GM12878 (cell line): ENCODE measurements around the gene UBASH3B. TPM values are rescaled to one million over a fixed set of nuclear protein-coding genes. Genes with fewer than 3 reads are reported as not detected.
A peak's percentile ranks its signal among the peaks of the same experiment; 100 is the strongest.

Experiments used
- ATAC-seq: fragments of 200-7000 bp; cut with Tn5 transposase; 3 replicates; pipeline ENCODE4 v1.9.1; 2020; ENCODE audit warnings: mild to moderate bottlenecking, moderate library complexity
- BruUV-seq: library from RNA; stranded (reverse); fragments of 400-500 nt; replicated peaks from 2 replicates; lab custom pipeline; 2021; lab: Mats Ljungman, UMichigan
- CTCF ChIA-PET: fragments of 300-600 bp; sonication (Branson Sonifier 250); formaldehyde crosslinking; extraction: SDS; loops from one replicate; lab custom pipeline; 2021; ENCODE audit warnings: inconsistent platforms; lab: Yijun Ruan, JAX
- POLR2A ChIA-PET: fragments of 350-600 bp; formaldehyde crosslinking; extraction: SDS; loops from one replicate; lab custom pipeline; 2021; ENCODE audit warnings: inconsistent platforms; lab: Charles Lee
- RAD21 ChIA-PET: fragments of 300-600 bp; sonication (Branson Sonifier 250); formaldehyde crosslinking; loops from one replicate; lab custom pipeline; 2023; ENCODE audit warnings: antibody characterized with exemption; ENCODE audit not compliant: unreplicated experiment; lab: Charles Lee
- SMC1A ChIA-PET: fragments of 300-600 bp; sonication (Branson Sonifier 250); formaldehyde crosslinking; loops from one replicate; lab custom pipeline; 2023; ENCODE audit not compliant: unreplicated experiment, uncharacterized antibody; lab: Charles Lee
- DNase-seq: peaks from one replicate; pipeline ENCODE4 v3.0.0-alpha.2; 2011; ENCODE audit warnings: low read depth, low spot score
- FAIRE-seq: peaks from 3 replicates; lab custom pipeline; 2011; peaks lifted over from hg19 to GRCh38; lab: Jason Lieb, UNC
- H2AFZ ChIP-seq: 2 replicates; pipeline ENCODE4 v1.6.0; 2011; ENCODE audit warnings: low read depth, low read length, control low read depth; ENCODE audit not compliant: control insufficient read depth
- H3K27ac ChIP-seq: 2 replicates; pipeline ENCODE4 v1.5.1; 2011; ENCODE audit warnings: control low read depth; ENCODE audit not compliant: control insufficient read depth, insufficient read depth
- H3K27me3 ChIP-seq, 2 experiments: replicated peaks in 1 of 2; 2 replicates each; pipeline versions ENCODE4 v1.6.0 to v1.6.1; 2011; ENCODE audit warnings: low read length in 1 of 2; ENCODE audit not compliant: control insufficient read depth in 2 of 2, insufficient read depth in 2 of 2
- H3K36me3 ChIP-seq, 2 experiments: 2 replicates each; pipeline ENCODE4 v1.5.1; 2011; ENCODE audit warnings: low read length in 1 of 2; ENCODE audit not compliant: control insufficient read depth in 2 of 2, insufficient read depth in 2 of 2
- H3K4me1 ChIP-seq: 2 replicates; pipeline ENCODE4 v1.6.1; 2011; ENCODE audit warnings: mild to moderate bottlenecking, low read length, moderate library complexity, mixed read lengths; ENCODE audit not compliant: control insufficient read depth, insufficient read depth
- H3K4me2 ChIP-seq: 2 replicates; pipeline ENCODE4 v1.6.0; 2011; ENCODE audit warnings: control low read depth; ENCODE audit not compliant: control insufficient read depth, insufficient read depth
- H3K4me3 ChIP-seq: fragments of 200-600 bp; sonication (generic); 2 replicates; pipeline ENCODE4 v1.5.1; 2016
- H3K79me2 ChIP-seq: 2 replicates; pipeline ENCODE4 v1.6.0; 2011; ENCODE audit warnings: low read length; ENCODE audit not compliant: control insufficient read depth, insufficient read depth
- H3K9ac ChIP-seq: 2 replicates; pipeline ENCODE4 v1.8.0; 2011; ENCODE audit warnings: low read length, control low read depth, mixed read lengths; ENCODE audit not compliant: control insufficient read depth, insufficient read depth
- H3K9me3 ChIP-seq: replicated peaks from 3 replicates; pipeline ENCODE4 v1.5.1; 2011; ENCODE audit warnings: mild to moderate bottlenecking, low read length; ENCODE audit not compliant: control insufficient read depth, insufficient read depth
- H4K20me1 ChIP-seq: 2 replicates; pipeline ENCODE4 v1.6.0; 2011; ENCODE audit not compliant: control insufficient read depth, insufficient read depth
- CREB1 ChIP-seq: IDR thresholded peaks from 2 replicates; pipeline ENCODE4 v1.6.1; 2012; ENCODE audit warnings: low read depth, mild to moderate bottlenecking, inconsistent platforms
- CTCF ChIP-seq, 3 experiments: IDR thresholded peaks in 2 of 3; conservative IDR thresholded peaks in 1 of 3; 2 replicates each; pipeline ENCODE4 v1.5.1; 2011; ENCODE audit warnings: low read depth in 3 of 3, low read length in 3 of 3, mild to moderate bottlenecking in 3 of 3, control low read depth in 2 of 3, moderate library complexity in 2 of 3, inconsistent platforms in 1 of 3, mixed read lengths in 1 of 3; ENCODE audit not compliant: control insufficient read depth in 2 of 3, insufficient read depth in 1 of 3; ENCODE audit errors: extremely low read depth in 1 of 3
- E2F4 ChIP-seq: IDR thresholded peaks from 2 replicates; pipeline ENCODE4 v1.6.1; 2012; ENCODE audit warnings: low read depth, low read length, improper control_type of control experiment
- IKZF1 ChIP-seq: fragments of 450-650 bp; conservative IDR thresholded peaks from 2 replicates; pipeline ENCODE4 v1.6.1; 2017; ENCODE audit warnings: antibody characterized with exemption, mild to moderate bottlenecking
- MEF2A ChIP-seq: IDR thresholded peaks from 2 replicates; pipeline ENCODE4 v1.6.1; 2011; ENCODE audit warnings: low read depth, mild to moderate bottlenecking, low read length, moderate library complexity; ENCODE audit not compliant: insufficient read depth
- NFYA ChIP-seq: IDR thresholded peaks from 2 replicates; pipeline ENCODE4 v1.6.1; 2011; ENCODE audit warnings: low read depth, mild to moderate bottlenecking, low read length, improper control_type of control experiment, borderline replicate concordance
- PBX3 ChIP-seq: IDR thresholded peaks from 2 replicates; pipeline ENCODE4 v1.6.1; 2011; ENCODE audit warnings: mild to moderate bottlenecking, low read depth, low read length, moderate library complexity; ENCODE audit not compliant: insufficient replicate concordance
- PRDM15 ChIP-seq: fragments of 450-650 bp; formaldehyde crosslinking; IDR thresholded peaks from 2 replicates; pipeline ENCODE4 v1.4.0; 2020; ENCODE audit warnings: mild to moderate bottlenecking, moderate library complexity
- RB1 ChIP-seq: fragments of 450-650 bp; formaldehyde crosslinking; IDR thresholded peaks from 2 replicates; pipeline ENCODE4 v1.6.1; 2017; ENCODE audit warnings: mild to moderate bottlenecking, borderline replicate concordance
- RUNX3 ChIP-seq: IDR thresholded peaks from 2 replicates; pipeline ENCODE4 v1.6.1; 2012; ENCODE audit warnings: low read length, inconsistent platforms
- SPI1 ChIP-seq: IDR thresholded peaks from 2 replicates; pipeline ENCODE4 v1.6.1; 2011; ENCODE audit warnings: low read depth, mild to moderate bottlenecking, low read length, moderate library complexity, borderline replicate concordance; ENCODE audit not compliant: insufficient read depth
- TBL1XR1 ChIP-seq: IDR thresholded peaks from 2 replicates; pipeline ENCODE4 v1.6.1; 2012; ENCODE audit warnings: low read depth, low read length, improper control_type of control experiment
- ZNF217 ChIP-seq: fragments of 450-650 bp; IDR thresholded peaks from 2 replicates; pipeline ENCODE4 v1.6.1; 2017; ENCODE audit warnings: antibody characterized with exemption, mild to moderate bottlenecking
- ZZZ3 ChIP-seq: IDR thresholded peaks from 2 replicates; pipeline ENCODE4 v1.6.1; 2011; ENCODE audit warnings: low read depth; ENCODE audit not compliant: control insufficient read depth, insufficient read length
- WGBS: methylation state at CpG from one replicate; pipeline ENCODE4 v1.1.6; 2016; ENCODE audit warnings: low lambda C conversion rate; ENCODE audit not compliant: insufficient replicate concordance, insufficient coverage; ENCODE audit errors: missing lambda C conversion rate; 5-methylcytosine and 5-hydroxymethylcytosine counted together
- in situ Hi-C: fragments of 300-500 bp; cut with MboI; formaldehyde crosslinking; loops from 9 replicates; pipeline ENCODE4 v1.14.3; 2018; ENCODE audit warnings: mixed read lengths
- intact Hi-C: fragments of 100-400 bp; cut with micrococcal nuclease; formaldehyde crosslinking; loops from one replicate; pipeline ENCODE4 v1.14.2; 2022; ENCODE audit not compliant: unreplicated experiment
- polyA plus RNA-seq, 11 experiments: library from polyadenylated mRNA; depleted of rRNA in 4 of 11; unstranded in 6 of 11; stranded (reverse) in 5 of 11; fragments of >200 nt; fragmentation: Nextera tagmentation in 4 of 11; fragmentation: Illumina TruSeq in 1 of 11; extraction: Ambion mirVana in 4 of 11; extraction: Trizol in 1 of 11; gene quantifications; 1 replicate in 1 of 11; 2 replicates in 10 of 11; pipeline versions ENCODE4 v1.2.1 to v1.2.3, GENCODE V29; 2011 to 2016; ENCODE audit warnings: inconsistent platforms in 2 of 11, missing spikeins in 2 of 11, low read depth in 1 of 11
- total RNA-seq, 4 experiments: library from RNA; depleted of rRNA in 3 of 4; stranded (reverse); fragments of >200 nt in 3 of 4; fragmentation: Illumina TruSeq in 1 of 4; extraction: Trizol in 1 of 4; gene quantifications; 2 replicates each; pipeline versions ENCODE4 v1.2.1 to v1.2.3, GENCODE V29; 2013 to 2021

Gene UBASH3B
- total and polyA plus RNA-seq, 10 of the 15 experiments (the other 5 are each of a cell fraction or from before 2014, with no cell fraction given), result 0.18 to 3.3 (median 0.57) TPM

GRCh38 chr11:122754553-122755322 is 99.2 kb downstream of the UBASH3B start:
- in situ Hi-C loops, result loop anchor here (5.0 kb wide), 1 partner anchor 122 kb away; no protein-coding TSS in a partner anchor
- H3K27ac ChIP-seq, result no peak overlapping the region
- no peak overlapping the region for H3K9ac ChIP-seq
- H3K9me3 ChIP-seq, result no peaks in the 10 kb centered on the region
- CTCF ChIA-PET, result interaction anchor here (0.6 to 5.0 kb wide), 29 partner anchors 9 to 294 kb away, joined by 3 to 45 read pairs (median 6); partner anchors contain the start of gene UBASH3B
- no peak overlapping the region for H3K4me3 ChIP-seq
- SMC1A ChIA-PET, result interaction anchor here (0.6 to 3.4 kb wide), 18 partner anchors 9 to 492 kb away, joined by 3 to 18 read pairs (median 6); partner anchors contain the start of gene UBASH3B
- H3K4me1 ChIP-seq, result 0 out of 2 replicates have a peak, but pooled peaks cover 3% of the 10 kb centered on the region
- H3K4me2 ChIP-seq, result no peak overlapping the region
- H3K36me3 ChIP-seq, result no peaks in the 10 kb centered on the region
- no peaks in the 10 kb centered on the region; a peak in 2 of 4 replicates for H3K27me3 ChIP-seq
- no peaks in the 10 kb centered on the region for H4K20me1 ChIP-seq
- DNase-seq (no peak), FAIRE-seq (no peak), ATAC-seq (peak; percentile 87)
- 38% methylated on average over 16 of the region's 16 CpGs for WGBS
- BruUV-seq, result no TSS peak
- intact Hi-C loops, result loop anchor here (1.0 kb wide), 2 partner anchors 125 to 174 kb away; no protein-coding TSS in a partner anchor
- H3K79me2 ChIP-seq, result no peaks in the 10 kb centered on the region
- RAD21 ChIA-PET, result interaction anchor here (0.6 to 2.2 kb wide), 13 partner anchors 11 to 324 kb away, joined by 3 to 12 read pairs (median 3); partner anchors contain the start of gene UBASH3B
- POLR2A ChIA-PET, result no interaction called here
- no peak overlapping the region for H2AFZ ChIP-seq
- TF ChIP-seq RB1 (no peak), E2F4 (no peak), RUNX3 (peak; percentile 47), NFYA (no peak), IKZF1 (no peak), PRDM15 (no peak), CREB1 (no peak), CTCF (IDR thresholded peaks at IDR 0.05 in 2 of 3, conservative IDR thresholded peaks at IDR 0.05 in 1 of 3; ENCODE audit: control insufficient read depth in 2 of 3, extremely low read depth in 1 of 3, insufficient read depth in 1 of 3, low read depth in 3 of 3, low read length in 3 of 3) (peak; percentile 47 to 66 (median 58); a peak in 5 of 6 replicates), MEF2A (no peak), ZNF217 (no peak), SPI1 (no peak), TBL1XR1 (no peak), PBX3 (no peak), ZZZ3 (no peak)
